HFFc6 (cell line): ENCODE data around the gene CHD8. TPM values are rescaled to one million over a fixed set of nuclear protein-coding genes. Genes with fewer than 3 reads are reported as not detected.
A peak's percentile ranks its signal among the peaks of the same experiment; 100 is the strongest.

Experiments used
- DNase-seq: peaks from one replicate; pipeline ENCODE4 v3.0.0-alpha.2; 2018
- H3K27ac Mint-ChIP-seq: 2 replicates; pipeline ENCODE4 v1.8.0; 2020; ENCODE audit warnings: mild to moderate bottlenecking, mixed read lengths
- H3K27me3 Mint-ChIP-seq: 2 replicates; pipeline ENCODE4 v1.8.0; 2021; ENCODE audit warnings: mild to moderate bottlenecking, moderate library complexity, mixed read lengths; ENCODE audit not compliant: insufficient read depth
- H3K36me3 Mint-ChIP-seq: 2 replicates; pipeline ENCODE4 v1.8.0; 2021; ENCODE audit warnings: low read depth, mixed read lengths
- H3K4me1 Mint-ChIP-seq: 2 replicates; pipeline ENCODE4 v1.8.0; 2020; ENCODE audit warnings: low read depth, mixed read lengths
- H3K4me3 Mint-ChIP-seq: 2 replicates; pipeline ENCODE4 v1.8.0; 2020; ENCODE audit warnings: mild to moderate bottlenecking, moderate library complexity, mixed read lengths
- H3K9me3 Mint-ChIP-seq: 2 replicates; pipeline ENCODE4 v1.8.0; 2020; ENCODE audit warnings: mild to moderate bottlenecking, mixed read lengths
- total RNA-seq, 6 experiments: library from RNA; stranded (reverse); fragmentation: NEBNext Ultra II Directional; extraction: Animal tissue kit (Norgen Biotek cat#: 25700); gene quantifications; 2 replicates in 1 of 6; 3 replicates in 5 of 6; pipeline ENCODE4 v1.2.3, GENCODE V29; 2021
- TF ChIP-seq, protein P1 (sequence below): fragments of 200-600 bp; sonication (generic); IDR thresholded peaks from 2 replicates; pipeline ENCODE4 v1.5.0; 2021; ENCODE audit warnings: antibody characterized with exemption, mild to moderate bottlenecking

Gene CHD8
- total RNA-seq, 6 experiments from 2014 or later = 63.5 to 78.6 (median 70.9) TPM

DNA sequence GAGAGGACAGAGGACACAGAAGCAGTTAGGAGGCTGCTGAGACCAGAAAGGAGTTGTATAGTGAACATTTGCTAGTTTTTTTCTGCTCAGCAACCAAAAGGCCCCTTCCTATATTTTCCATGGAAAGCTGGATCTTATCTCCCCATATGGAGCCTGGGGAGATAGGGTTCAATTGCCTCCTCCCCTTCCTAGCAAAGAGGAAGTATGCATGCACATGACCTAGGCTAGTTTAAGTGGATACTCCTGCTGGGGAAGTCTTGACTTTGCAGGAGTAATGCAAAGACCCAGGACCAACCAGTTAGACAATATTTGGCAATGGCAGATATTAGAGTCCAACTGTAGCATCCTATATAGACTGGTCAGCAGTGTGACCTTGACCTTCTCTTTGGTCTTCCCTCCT is 15.1 kb downstream of the CHD8 start:
- no peak overlapping the region for H3K27ac Mint-ChIP-seq
- peaks cover 6% of the 10 kb centered on the region; the same call in 1 of the 2 replicates for H3K36me3 Mint-ChIP-seq
- H3K4me1 Mint-ChIP-seq = peaks cover 13% of the 10 kb centered on the region
- no peaks in the 10 kb centered on the region for H3K27me3 Mint-ChIP-seq
- no peak for DNase-seq
- H3K4me3 Mint-ChIP-seq = no peak overlapping the region
- H3K9me3 Mint-ChIP-seq = no peaks in the 10 kb centered on the region
- TF ChIP-seq, protein P1, sequence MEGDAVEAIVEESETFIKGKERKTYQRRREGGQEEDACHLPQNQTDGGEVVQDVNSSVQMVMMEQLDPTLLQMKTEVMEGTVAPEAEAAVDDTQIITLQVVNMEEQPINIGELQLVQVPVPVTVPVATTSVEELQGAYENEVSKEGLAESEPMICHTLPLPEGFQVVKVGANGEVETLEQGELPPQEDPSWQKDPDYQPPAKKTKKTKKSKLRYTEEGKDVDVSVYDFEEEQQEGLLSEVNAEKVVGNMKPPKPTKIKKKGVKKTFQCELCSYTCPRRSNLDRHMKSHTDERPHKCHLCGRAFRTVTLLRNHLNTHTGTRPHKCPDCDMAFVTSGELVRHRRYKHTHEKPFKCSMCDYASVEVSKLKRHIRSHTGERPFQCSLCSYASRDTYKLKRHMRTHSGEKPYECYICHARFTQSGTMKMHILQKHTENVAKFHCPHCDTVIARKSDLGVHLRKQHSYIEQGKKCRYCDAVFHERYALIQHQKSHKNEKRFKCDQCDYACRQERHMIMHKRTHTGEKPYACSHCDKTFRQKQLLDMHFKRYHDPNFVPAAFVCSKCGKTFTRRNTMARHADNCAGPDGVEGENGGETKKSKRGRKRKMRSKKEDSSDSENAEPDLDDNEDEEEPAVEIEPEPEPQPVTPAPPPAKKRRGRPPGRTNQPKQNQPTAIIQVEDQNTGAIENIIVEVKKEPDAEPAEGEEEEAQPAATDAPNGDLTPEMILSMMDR = no peak

- Mint-ChIP-seq H3K27ac (peak overlapping the region; percentile 90), H3K4me1 (peaks cover 38% of the 10 kb centered on the region), H3K9me3 (no peaks in the 10 kb centered on the region)
Observed at GRCh38 chr14:21437063-21437901, 18.6 kb downstream of the CHD8 start.

DNA sequence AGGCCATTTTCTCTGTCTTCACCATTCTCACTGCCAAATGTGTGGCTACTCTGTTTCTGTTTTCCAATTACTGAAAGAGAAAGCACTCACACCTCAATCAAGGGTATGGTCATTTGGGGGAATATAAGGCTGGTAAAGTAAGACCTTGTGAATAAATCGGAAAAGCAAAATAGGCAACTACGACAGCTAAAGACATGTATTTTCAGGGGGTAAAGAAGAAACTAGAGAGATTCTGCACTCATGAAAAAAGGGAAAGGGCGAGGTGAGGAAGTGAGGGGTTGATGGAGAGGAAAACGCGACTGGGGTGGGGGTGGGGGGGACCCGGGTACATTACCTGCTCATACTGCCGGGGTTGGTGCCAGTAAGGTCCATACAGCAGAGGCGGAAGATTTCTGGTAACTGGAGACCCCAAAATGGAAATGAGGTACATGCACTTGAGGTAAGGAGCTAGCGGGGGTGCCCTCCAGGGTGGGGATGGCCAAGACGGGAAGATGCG is 19.3 kb downstream of the CHD8 start:
- DNase-seq = no peak
- Mint-ChIP-seq H3K27ac (peak overlapping the region; percentile 90), H3K4me1 (peaks cover 38% of the 10 kb centered on the region), H3K9me3 (no peaks in the 10 kb centered on the region), H3K4me3 (peak overlapping the region; percentile 93), H3K27me3 (peaks cover 2% of the 10 kb centered on the region; the same call in 1 of the 2 replicates), H3K36me3 (peaks cover 27% of the 10 kb centered on the region)
- TF ChIP-seq, protein P1 = no peak

More at GRCh38 chr14:21437063-21437901, 18.6 kb downstream of the CHD8 start:
- peaks cover 25% of the 10 kb centered on the region; the same call in 1 of the 2 replicates for H3K36me3 Mint-ChIP-seq
- TF ChIP-seq, protein P1 = no peak
- peak overlapping the region; percentile 93 for H3K4me3 Mint-ChIP-seq
- DNase-seq = peak; percentile 99
- H3K27me3 Mint-ChIP-seq = peaks cover 2% of the 10 kb centered on the region; the same call in 1 of the 2 replicates

DNA sequence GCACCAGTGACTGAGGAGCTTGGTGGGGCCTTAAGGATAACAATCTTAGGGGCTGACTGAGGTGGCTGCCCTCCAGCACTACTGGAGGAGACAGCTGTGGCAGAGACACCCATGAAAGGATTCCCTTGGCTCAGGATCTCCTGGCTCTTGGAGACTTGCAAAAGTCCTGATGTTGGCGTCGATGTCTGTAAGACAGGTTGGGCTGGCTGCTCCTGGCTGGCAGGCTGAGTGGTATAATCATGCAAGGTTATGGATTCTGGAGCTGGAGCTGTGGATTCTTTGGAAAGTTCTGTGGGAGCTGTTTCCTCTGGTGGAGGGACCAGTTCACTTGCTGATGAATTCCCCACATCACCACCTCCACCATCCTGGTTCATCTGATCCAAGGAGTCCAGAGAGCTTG is 24.8 kb downstream of the CHD8 start:
- Mint-ChIP-seq H3K36me3 (peaks cover 57% of the 10 kb centered on the region), H3K27me3 (peaks cover 2% of the 10 kb centered on the region; the same call in 1 of the 2 replicates)

GRCh38 chr14:21428930-21429329 is 27.0 kb downstream of the CHD8 start:
- H3K27me3 Mint-ChIP-seq = peaks cover 2% of the 10 kb centered on the region; the same call in 1 of the 2 replicates
- H3K4me3 Mint-ChIP-seq = no peak overlapping the region
- H3K36me3 Mint-ChIP-seq = peaks cover 48% of the 10 kb centered on the region
- H3K27ac Mint-ChIP-seq = no peak overlapping the region; the same call in 1 of the 2 replicates
- no peaks in the 10 kb centered on the region for H3K9me3 Mint-ChIP-seq
- no peak for DNase-seq
- H3K4me1 Mint-ChIP-seq = peaks cover 6% of the 10 kb centered on the region; the same call in 1 of the 2 replicates
- TF ChIP-seq, protein P1 = no peak

More for the DNA sequence above, 24.8 kb downstream of the CHD8 start:
- no peaks in the 10 kb centered on the region for H3K9me3 Mint-ChIP-seq
- no peak overlapping the region for H3K4me3 Mint-ChIP-seq
- DNase-seq = no peak
- TF ChIP-seq, protein P1 = no peak
- H3K27ac Mint-ChIP-seq = no peak overlapping the region
- H3K4me1 Mint-ChIP-seq = peaks cover 27% of the 10 kb centered on the region
